ENCODE data around the gene TMEM183A.

TMEM183A gene

GRCh38 chr1:203028784-203029553 lies 21.8 kb downstream of the TMEM183A start:
- DNase-seq: no peak

- DNase-seq: no peak
Measured at GRCh38 chr1:203031467-203031866, 24.3 kb downstream of the TMEM183A start.

- no peak for DNase-seq
Measured at GRCh38 chr1:203033287-203033686, 26.1 kb downstream of the TMEM183A start.

- no peak for DNase-seq
Measured at GRCh38 chr1:203033917-203034316, 26.7 kb downstream of the TMEM183A start.

- DNase-seq: no peak
Measured at GRCh38 chr1:203034422-203035110, 27.4 kb downstream of the TMEM183A start.

- DNase-seq: peak in 3 of 56 donors; percentile 14 to 39 (median 22)
Measured at GRCh38 chr1:203035111-203036000, 28.2 kb downstream of the TMEM183A start.

GRCh38 chr1:203036135-203036534 lies 29.0 kb downstream of the TMEM183A start:
- no peak for DNase-seq

GRCh38 chr1:203036537-203036936 lies 29.4 kb downstream of the TMEM183A start:
- no peak for DNase-seq

GRCh38 chr1:203037509-203038190 lies 30.5 kb downstream of the TMEM183A start:
- no peak for DNase-seq

GRCh38 chr1:203038217-203038741 lies 31.1 kb downstream of the TMEM183A start:
- peak in 40 of 56 donors; percentile 11 to 83 (median 56) for DNase-seq

GRCh38 chr1:203038891-203039608 lies 31.9 kb downstream of the TMEM183A start:
- peak in 51 of 56 donors; percentile 8 to 88 (median 55) for DNase-seq

- DNase-seq: peak in 1 of 56 donors; percentile 8
Measured at GRCh38 chr1:203039609-203040512, 32.7 kb downstream of the TMEM183A start.

GRCh38 chr1:203040513-203041275 lies 33.5 kb downstream of the TMEM183A start:
- DNase-seq: no peak

- no peak for DNase-seq
Measured at GRCh38 chr1:203041351-203041932, 34.3 kb downstream of the TMEM183A start.

- DNase-seq: no peak
Measured at GRCh38 chr1:203043830-203044545, 36.8 kb downstream of the TMEM183A start.

- no peak for DNase-seq
Measured at GRCh38 chr1:203044546-203045250, 37.5 kb downstream of the TMEM183A start.

All from nucleus accumbens (tissue), 56 donors.